Panc1 (cell line): ENCODE results near the gene SDR39U1.

ENCODE experiments used
- SIN3A ChIP-seq: IDR thresholded peaks from 2 replicates; pipeline ENCODE4 v1.6.1; 2012; ENCODE audit warnings: low read depth, mild to moderate bottlenecking, low read length, moderate library complexity, borderline replicate concordance; ENCODE audit not compliant: insufficient read depth
- TF ChIP-seq, protein P1 (sequence below): fragments of 450-650 bp; IDR thresholded peaks from 2 replicates; pipeline ENCODE4 v1.5.1; 2017; ENCODE audit warnings: mild to moderate bottlenecking

DNA sequence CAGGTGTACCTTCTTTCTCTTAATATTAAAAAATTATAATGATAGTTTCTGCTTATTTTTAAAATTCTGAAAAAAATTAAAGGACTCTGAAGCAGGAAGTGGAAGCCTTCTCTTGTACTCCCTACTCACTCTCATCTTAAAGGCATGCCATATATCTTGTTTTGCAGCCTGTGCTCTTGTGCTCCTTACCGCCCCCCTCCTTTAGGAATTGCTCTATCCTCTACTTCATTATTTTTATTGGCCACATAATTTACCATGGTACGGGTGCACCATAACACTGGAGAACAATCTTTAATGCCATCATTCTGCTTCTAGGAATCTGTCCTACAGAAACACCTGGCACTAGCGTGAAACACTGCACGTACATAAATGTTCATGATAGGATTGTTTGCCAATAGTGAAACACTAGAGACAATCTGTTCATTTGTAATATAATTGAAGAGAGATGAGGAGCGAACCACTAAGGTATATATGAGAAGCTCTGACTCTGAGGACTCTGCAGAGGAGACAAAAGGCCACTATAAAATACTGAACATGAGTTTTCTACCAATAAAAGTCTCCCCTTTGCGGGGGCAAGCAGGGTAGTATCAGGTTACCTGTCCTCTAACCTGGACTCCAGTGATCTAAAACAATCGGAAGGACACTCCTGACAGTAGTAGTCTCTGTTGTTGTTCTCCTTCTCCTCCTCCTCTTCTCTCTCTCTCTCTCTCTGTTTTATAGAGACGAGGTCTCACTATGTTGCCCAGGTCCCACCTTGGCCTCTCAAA is 50.1 kb downstream of the SDR39U1 start:
- no peak for TF ChIP-seq SIN3A
- TF ChIP-seq, protein P1, sequence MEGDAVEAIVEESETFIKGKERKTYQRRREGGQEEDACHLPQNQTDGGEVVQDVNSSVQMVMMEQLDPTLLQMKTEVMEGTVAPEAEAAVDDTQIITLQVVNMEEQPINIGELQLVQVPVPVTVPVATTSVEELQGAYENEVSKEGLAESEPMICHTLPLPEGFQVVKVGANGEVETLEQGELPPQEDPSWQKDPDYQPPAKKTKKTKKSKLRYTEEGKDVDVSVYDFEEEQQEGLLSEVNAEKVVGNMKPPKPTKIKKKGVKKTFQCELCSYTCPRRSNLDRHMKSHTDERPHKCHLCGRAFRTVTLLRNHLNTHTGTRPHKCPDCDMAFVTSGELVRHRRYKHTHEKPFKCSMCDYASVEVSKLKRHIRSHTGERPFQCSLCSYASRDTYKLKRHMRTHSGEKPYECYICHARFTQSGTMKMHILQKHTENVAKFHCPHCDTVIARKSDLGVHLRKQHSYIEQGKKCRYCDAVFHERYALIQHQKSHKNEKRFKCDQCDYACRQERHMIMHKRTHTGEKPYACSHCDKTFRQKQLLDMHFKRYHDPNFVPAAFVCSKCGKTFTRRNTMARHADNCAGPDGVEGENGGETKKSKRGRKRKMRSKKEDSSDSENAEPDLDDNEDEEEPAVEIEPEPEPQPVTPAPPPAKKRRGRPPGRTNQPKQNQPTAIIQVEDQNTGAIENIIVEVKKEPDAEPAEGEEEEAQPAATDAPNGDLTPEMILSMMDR, result no peak
